ENCODE data around the gene GATB. TPM values are rescaled to one million over a fixed set of nuclear protein-coding genes. Genes with fewer than 3 reads are reported as not detected.

GATB gene
- total RNA-seq, 1 experiment from 2014 or later = 21.2 TPM

- no peak overlapping the region for H3K27ac Mint-ChIP-seq
Measured at GRCh38 chr4:151721916-151722315, 38.9 kb downstream of the GATB start.

More at GRCh38 chr4:151721916-151722315, 38.9 kb downstream of the GATB start:
- H3K79me2 ChIP-seq (ENCODE audit: insufficient read depth, low read length) = no peaks in the 10 kb centered on the region
- H3K4ac ChIP-seq (ENCODE audit: low read depth, low read length) = no peak overlapping the region
- no peak overlapping the region for H4K8ac ChIP-seq (replicated peaks; ENCODE audit: insufficient read length, low read depth, low read length)
- H3K23me2 ChIP-seq (ENCODE audit: insufficient read length, low read depth, low read length, poor library complexity, severe bottlenecking) = no peaks in the 10 kb centered on the region
- no peaks in the 10 kb centered on the region for H3K79me1 ChIP-seq (ENCODE audit: insufficient read depth, low read depth, low read length, poor library complexity, severe bottlenecking)
- no peaks in the 10 kb centered on the region for H3K4me1 ChIP-seq (ENCODE audit: insufficient read depth, low read length)
- H3K9ac ChIP-seq (ENCODE audit: extremely low read depth, insufficient read length, low read length) = no peak overlapping the region
- H4K20me1 ChIP-seq (ENCODE audit: control insufficient read depth, insufficient read depth, insufficient read length) = no peaks in the 10 kb centered on the region
- TF ChIP-seq CTCF (conservative IDR thresholded peaks at IDR 0.05) = no peak
- no peak for DNase-seq
- no peak overlapping the region for H2BK20ac ChIP-seq (ENCODE audit: low read depth, low read length, poor library complexity, severe bottlenecking)
- no peak overlapping the region for H3K27ac ChIP-seq (ENCODE audit: insufficient read length, low read depth, low read length)
- H3K4me2 ChIP-seq (ENCODE audit: insufficient read depth, insufficient read length, low read length) = no peak overlapping the region
- peaks cover 14% of the 10 kb centered on the region in 2 experiments for H3K4me1 Mint-ChIP-seq
- H3K36me3 Mint-ChIP-seq (ENCODE audit: insufficient read depth in 1 of 3, low read depth in 3 of 3) = peaks cover 0 to 3% (median 0%) of the 10 kb centered on the region in 3 experiments; a peak in 1 of 7 replicates
- H3K56ac ChIP-seq (ENCODE audit: insufficient read length, low read depth, low read length) = no peak overlapping the region
- no peaks in the 10 kb centered on the region for H3K27me3 Mint-ChIP-seq (ENCODE audit: low read depth)
- no CpG with 5 or more reads among the region's 2 CpGs for WGBS (ENCODE audit: extremely low coverage, insufficient read length, low lambda C conversion rate)
- no peaks in the 10 kb centered on the region for H3K27me3 ChIP-seq (ENCODE audit: insufficient read depth, low read length)
- H4K5ac ChIP-seq (ENCODE audit: insufficient read length, low read depth, low read length) = no peak overlapping the region
- H2AK5ac ChIP-seq (ENCODE audit: insufficient read length, low read length) = no peak overlapping the region
- no peak overlapping the region for H2AFZ ChIP-seq (ENCODE audit: low read length)
- H3K9me3 Mint-ChIP-seq = no peaks in the 10 kb centered on the region
- no peak overlapping the region for H2BK5ac ChIP-seq (ENCODE audit: insufficient read length, low read length)
- H3T11ph ChIP-seq (ENCODE audit: low read length) = no peak overlapping the region
- H2BK15ac ChIP-seq (ENCODE audit: low read depth, low read length) = no peak overlapping the region
- no peak overlapping the region for H3K4me3 Mint-ChIP-seq
- H4K91ac ChIP-seq (ENCODE audit: insufficient read length, low read depth, low read length) = no peak overlapping the region
- no peak overlapping the region for H3K14ac ChIP-seq (ENCODE audit: insufficient read depth, low read length)
- no peaks in the 10 kb centered on the region for H3K9me3 ChIP-seq (ENCODE audit: control insufficient read depth, low read depth, low read length)
- no peak overlapping the region for H3K18ac ChIP-seq (ENCODE audit: insufficient read length, low read depth, low read length)
- H2BK120ac ChIP-seq (ENCODE audit: low read depth, low read length, poor library complexity, severe bottlenecking) = no peak overlapping the region
- no peak overlapping the region for H3K23ac ChIP-seq (ENCODE audit: insufficient read length, low read depth, low read length)
- H2BK12ac ChIP-seq (ENCODE audit: insufficient read length, low read depth, low read length) = no peak overlapping the region

All from H9 (cell line).